Measurements from ENCODE around the gene G6PC3.

Gene G6PC3

DNA sequence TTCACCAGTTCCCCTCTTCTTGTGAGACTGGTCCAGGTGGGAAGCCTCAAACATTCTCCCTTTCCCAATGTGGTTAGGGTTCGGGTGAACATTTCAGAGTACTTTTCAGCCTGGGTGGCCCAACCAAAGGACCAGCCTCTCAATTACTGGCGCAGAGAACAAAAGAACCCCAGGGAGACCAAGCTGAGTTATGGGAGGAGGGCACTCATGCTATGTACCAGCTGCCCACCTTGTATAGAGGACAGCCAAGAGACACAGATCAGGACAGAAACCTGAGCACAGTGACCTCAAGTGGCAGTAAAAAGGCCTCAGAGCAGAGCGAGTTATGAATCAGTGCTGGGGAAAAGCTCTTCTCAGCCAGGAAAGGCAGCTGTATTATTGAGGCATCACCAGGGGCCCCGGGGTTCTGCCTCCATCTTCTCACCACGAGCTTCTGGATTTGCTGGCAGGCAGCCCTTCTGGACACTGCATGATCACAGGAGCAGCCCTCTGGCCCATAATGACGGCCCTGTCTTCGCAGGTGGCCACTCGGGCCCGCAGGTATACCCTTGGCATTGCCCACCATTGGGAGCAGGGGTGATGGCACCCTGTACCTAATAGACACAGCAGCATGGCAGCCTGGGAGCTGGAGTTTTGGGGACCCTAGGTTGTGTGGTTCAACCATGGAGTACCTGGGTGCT is 3.8 kb downstream of the G6PC3 start:
- TF ChIP-seq RARB (CRISPR knock-in tag; IDR thresholded peaks at IDR 0.05) (no peak), TOX (CRISPR knock-in tag; IDR thresholded peaks at IDR 0.05; ENCODE audit: borderline replicate concordance) (no peak), OSR1 (CRISPR knock-in tag; IDR thresholded peaks at IDR 0.05) (no peak), BACH2 (CRISPR knock-in tag; IDR thresholded peaks at IDR 0.05; ENCODE audit: borderline replicate concordance) (no peak)
- no peak for ATAC-seq

DNA sequence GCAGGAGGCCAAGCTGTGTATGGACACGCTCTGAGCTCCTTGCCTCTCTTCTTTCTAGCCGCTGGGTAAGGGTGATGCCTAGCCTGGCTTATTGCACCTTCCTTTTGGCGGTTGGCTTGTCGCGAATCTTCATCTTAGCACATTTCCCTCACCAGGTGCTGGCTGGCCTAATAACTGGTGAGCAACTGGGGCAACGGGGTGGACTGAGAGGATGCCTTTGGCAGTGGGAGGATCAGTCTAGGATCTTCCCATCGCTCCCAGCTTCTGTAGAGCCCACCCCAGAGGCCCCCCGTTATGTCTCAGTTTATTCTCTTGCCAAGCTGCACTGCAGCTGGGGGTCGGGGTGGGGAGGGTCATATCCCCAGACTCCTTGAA is 4.4 kb downstream of the G6PC3 start:
- TF ChIP-seq, protein P1, sequence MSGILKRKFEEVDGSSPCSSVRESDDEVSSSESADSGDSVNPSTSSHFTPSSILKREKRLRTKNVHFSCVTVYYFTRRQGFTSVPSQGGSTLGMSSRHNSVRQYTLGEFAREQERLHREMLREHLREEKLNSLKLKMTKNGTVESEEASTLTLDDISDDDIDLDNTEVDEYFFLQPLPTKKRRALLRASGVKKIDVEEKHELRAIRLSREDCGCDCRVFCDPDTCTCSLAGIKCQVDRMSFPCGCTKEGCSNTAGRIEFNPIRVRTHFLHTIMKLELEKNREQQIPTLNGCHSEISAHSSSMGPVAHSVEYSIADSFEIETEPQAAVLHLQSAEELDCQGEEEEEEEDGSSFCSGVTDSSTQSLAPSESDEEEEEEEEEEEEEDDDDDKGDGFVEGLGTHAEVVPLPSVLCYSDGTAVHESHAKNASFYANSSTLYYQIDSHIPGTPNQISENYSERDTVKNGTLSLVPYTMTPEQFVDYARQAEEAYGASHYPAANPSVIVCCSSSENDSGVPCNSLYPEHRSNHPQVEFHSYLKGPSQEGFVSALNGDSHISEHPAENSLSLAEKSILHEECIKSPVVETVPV (CRISPR knock-in tag; IDR thresholded peaks at IDR 0.05) = no peak
- TF ChIP-seq TCF4 (CRISPR knock-in tag; IDR thresholded peaks at IDR 0.05; ENCODE audit: borderline replicate concordance) (no peak), TOX (CRISPR knock-in tag; IDR thresholded peaks at IDR 0.05; ENCODE audit: borderline replicate concordance) (no peak)
- TF ChIP-seq, protein P2, sequence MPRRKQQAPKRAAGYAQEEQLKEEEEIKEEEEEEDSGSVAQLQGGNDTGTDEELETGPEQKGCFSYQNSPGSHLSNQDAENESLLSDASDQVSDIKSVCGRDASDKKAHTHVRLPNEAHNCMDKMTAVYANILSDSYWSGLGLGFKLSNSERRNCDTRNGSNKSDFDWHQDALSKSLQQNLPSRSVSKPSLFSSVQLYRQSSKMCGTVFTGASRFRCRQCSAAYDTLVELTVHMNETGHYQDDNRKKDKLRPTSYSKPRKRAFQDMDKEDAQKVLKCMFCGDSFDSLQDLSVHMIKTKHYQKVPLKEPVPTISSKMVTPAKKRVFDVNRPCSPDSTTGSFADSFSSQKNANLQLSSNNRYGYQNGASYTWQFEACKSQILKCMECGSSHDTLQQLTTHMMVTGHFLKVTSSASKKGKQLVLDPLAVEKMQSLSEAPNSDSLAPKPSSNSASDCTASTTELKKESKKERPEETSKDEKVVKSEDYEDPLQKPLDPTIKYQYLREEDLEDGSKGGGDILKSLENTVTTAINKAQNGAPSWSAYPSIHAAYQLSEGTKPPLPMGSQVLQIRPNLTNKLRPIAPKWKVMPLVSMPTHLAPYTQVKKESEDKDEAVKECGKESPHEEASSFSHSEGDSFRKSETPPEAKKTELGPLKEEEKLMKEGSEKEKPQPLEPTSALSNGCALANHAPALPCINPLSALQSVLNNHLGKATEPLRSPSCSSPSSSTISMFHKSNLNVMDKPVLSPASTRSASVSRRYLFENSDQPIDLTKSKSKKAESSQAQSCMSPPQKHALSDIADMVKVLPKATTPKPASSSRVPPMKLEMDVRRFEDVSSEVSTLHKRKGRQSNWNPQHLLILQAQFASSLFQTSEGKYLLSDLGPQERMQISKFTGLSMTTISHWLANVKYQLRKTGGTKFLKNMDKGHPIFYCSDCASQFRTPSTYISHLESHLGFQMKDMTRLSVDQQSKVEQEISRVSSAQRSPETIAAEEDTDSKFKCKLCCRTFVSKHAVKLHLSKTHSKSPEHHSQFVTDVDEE (CRISPR knock-in tag; IDR thresholded peaks at IDR 0.05) = no peak
- TF ChIP-seq, protein P3, sequence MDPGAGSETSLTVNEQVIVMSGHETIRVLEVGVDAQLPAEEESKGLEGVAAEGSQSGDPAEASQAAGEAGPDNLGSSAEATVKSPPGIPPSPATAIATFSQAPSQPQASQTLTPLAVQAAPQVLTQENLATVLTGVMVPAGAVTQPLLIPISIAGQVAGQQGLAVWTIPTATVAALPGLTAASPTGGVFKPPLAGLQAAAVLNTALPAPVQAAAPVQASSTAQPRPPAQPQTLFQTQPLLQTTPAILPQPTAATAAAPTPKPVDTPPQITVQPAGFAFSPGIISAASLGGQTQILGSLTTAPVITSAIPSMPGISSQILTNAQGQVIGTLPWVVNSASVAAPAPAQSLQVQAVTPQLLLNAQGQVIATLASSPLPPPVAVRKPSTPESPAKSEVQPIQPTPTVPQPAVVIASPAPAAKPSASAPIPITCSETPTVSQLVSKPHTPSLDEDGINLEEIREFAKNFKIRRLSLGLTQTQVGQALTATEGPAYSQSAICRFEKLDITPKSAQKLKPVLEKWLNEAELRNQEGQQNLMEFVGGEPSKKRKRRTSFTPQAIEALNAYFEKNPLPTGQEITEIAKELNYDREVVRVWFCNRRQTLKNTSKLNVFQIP (CRISPR knock-in tag; IDR thresholded peaks at IDR 0.05; ENCODE audit: borderline replicate concordance, low read depth) = no peak
- TF ChIP-seq, protein P4, sequence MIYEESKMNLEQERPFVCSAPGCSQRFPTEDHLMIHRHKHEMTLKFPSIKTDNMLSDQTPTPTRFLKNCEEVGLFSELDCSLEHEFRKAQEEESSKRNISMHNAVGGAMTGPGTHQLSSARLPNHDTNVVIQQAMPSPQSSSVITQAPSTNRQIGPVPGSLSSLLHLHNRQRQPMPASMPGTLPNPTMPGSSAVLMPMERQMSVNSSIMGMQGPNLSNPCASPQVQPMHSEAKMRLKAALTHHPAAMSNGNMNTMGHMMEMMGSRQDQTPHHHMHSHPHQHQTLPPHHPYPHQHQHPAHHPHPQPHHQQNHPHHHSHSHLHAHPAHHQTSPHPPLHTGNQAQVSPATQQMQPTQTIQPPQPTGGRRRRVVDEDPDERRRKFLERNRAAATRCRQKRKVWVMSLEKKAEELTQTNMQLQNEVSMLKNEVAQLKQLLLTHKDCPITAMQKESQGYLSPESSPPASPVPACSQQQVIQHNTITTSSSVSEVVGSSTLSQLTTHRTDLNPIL (CRISPR knock-in tag; IDR thresholded peaks at IDR 0.05; ENCODE audit: low read depth) = no peak
- ATAC-seq = no peak

DNA sequence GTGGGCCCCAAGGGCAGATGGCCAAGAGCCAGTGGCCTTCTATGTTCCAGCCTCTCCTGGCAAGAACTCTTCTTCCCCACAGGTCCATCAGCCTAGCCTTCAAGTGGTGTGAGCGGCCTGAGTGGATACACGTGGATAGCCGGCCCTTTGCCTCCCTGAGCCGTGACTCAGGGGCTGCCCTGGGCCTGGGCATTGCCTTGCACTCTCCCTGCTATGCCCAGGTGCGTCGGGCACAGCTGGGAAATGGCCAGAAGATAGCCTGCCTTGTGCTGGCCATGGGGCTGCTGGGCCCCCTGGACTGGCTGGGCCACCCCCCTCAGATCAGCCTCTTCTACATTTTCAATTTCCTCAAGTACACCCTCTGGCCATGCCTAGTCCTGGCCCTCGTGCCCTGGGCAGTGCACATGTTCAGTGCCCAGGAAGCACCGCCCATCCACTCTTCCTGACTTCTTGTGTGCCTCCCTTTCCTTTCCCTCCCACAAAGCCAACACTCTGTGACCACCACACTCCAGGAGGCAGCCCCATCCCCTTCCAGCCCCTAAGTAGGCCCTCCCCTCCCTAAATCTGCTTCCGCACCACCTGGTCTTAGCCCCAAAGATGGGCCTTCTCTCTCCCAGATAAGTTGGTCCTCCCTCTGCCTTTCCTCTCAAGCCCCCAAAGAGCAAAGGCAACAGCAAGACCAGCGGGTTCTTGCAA is 5.2 kb downstream of the G6PC3 start:
- ATAC-seq = no peak
- TF ChIP-seq RARB (CRISPR knock-in tag; IDR thresholded peaks at IDR 0.05) (no peak), ESRRG (CRISPR knock-in tag; IDR thresholded peaks at IDR 0.05) (no peak), ZNF8 (CRISPR knock-in tag; IDR thresholded peaks at IDR 0.05) (no peak), ZNF565 (CRISPR knock-in tag; conservative IDR thresholded peaks at IDR 0.05; ENCODE audit: low read depth) (no peak)

DNA sequence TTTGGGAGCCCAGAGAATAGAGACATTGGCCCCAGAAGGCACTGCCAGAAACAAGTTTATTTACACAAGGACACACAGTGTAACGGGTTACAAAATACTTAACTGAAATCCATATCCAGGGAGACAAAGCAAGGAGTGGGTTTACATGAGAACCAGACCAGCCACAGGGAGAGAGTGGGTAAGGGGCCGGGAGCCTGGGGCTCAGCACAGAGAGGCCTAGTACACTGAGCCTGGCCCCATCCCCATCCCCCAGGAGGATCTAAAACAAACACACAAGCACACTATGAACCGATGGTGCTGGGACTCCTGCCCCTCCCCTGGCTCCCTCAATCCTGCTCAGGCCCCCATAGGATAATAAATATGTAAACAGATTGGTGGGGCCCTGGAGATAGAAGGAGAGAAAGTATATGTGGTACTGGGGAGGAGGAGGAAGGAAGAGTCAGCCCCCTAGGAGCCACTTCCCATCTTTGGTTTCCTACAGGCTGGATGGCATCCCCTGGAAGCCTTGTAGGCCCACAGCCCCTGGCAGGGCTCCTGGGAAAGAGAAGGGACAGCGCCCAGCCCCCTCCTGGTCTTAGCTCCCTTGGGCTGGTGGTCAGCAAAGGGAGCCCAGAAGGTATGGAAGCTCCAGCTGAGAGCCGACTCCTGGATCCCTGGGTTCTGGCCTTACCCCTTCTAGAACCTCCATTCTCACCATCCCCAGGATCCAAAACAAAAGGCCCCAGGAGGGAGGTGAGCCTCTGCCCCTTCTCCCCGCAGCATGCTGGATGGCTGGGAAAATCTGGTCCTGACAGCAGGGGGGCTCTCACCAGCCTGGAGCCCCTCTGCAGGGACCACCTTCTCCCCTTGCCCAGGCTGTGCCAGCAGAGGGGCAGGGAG is 6.4 kb downstream of the G6PC3 start:
- no peak for TF ChIP-seq ZNF565 (CRISPR knock-in tag; conservative IDR thresholded peaks at IDR 0.05; ENCODE audit: low read depth)
- no peak for TF ChIP-seq ARNTL (CRISPR knock-in tag; IDR thresholded peaks at IDR 0.05; ENCODE audit: borderline replicate concordance, low read depth)
- TF ChIP-seq PPARA (CRISPR knock-in tag; IDR thresholded peaks at IDR 0.05; ENCODE audit: borderline replicate concordance) = no peak
- TF ChIP-seq OSR1 (CRISPR knock-in tag; IDR thresholded peaks at IDR 0.05) = no peak
- no peak for TF ChIP-seq BACH2 (CRISPR knock-in tag; IDR thresholded peaks at IDR 0.05; ENCODE audit: borderline replicate concordance)
- TF ChIP-seq ISL1 (CRISPR knock-in tag; IDR thresholded peaks at IDR 0.05) = no peak
- ATAC-seq = no peak

DNA sequence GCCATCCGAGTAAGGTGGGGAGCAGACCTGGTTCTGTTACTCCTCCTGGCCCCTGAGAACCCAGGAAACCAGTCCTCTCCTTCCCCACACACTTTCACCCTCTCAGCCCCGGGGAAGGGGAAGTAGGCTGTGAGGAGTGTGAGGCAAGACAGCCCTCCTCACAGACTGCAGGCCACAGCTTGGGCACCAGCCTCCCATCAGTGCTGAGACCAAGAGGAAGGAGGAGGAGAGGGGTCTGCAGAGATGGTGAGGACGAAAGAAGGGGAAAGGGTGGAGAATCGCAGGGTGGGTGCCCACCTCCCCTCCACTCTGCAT is 7.0 kb downstream of the G6PC3 start:
- no peak for ATAC-seq
- TF ChIP-seq, protein P4 (CRISPR knock-in tag; IDR thresholded peaks at IDR 0.05; ENCODE audit: low read depth) = no peak
- no peak for TF ChIP-seq ESRRG (CRISPR knock-in tag; IDR thresholded peaks at IDR 0.05)
- no peak for TF ChIP-seq ZC3H10 (CRISPR knock-in tag; IDR thresholded peaks at IDR 0.05)
- no peak for TF ChIP-seq ZNF70 (CRISPR knock-in tag; IDR thresholded peaks at IDR 0.05)
- TF ChIP-seq BACH2 (CRISPR knock-in tag; IDR thresholded peaks at IDR 0.05; ENCODE audit: borderline replicate concordance) = no peak
- TF ChIP-seq TCF4 (CRISPR knock-in tag; IDR thresholded peaks at IDR 0.05; ENCODE audit: borderline replicate concordance) = no peak
- TF ChIP-seq PPARA (CRISPR knock-in tag; IDR thresholded peaks at IDR 0.05; ENCODE audit: borderline replicate concordance) = no peak
- TF ChIP-seq, protein P5, sequence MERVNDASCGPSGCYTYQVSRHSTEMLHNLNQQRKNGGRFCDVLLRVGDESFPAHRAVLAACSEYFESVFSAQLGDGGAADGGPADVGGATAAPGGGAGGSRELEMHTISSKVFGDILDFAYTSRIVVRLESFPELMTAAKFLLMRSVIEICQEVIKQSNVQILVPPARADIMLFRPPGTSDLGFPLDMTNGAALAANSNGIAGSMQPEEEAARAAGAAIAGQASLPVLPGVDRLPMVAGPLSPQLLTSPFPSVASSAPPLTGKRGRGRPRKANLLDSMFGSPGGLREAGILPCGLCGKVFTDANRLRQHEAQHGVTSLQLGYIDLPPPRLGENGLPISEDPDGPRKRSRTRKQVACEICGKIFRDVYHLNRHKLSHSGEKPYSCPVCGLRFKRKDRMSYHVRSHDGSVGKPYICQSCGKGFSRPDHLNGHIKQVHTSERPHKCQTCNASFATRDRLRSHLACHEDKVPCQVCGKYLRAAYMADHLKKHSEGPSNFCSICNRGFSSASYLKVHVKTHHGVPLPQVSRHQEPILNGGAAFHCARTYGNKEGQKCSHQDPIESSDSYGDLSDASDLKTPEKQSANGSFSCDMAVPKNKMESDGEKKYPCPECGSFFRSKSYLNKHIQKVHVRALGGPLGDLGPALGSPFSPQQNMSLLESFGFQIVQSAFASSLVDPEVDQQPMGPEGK (CRISPR knock-in tag; IDR thresholded peaks at IDR 0.05; ENCODE audit: borderline replicate concordance) = no peak
- TF ChIP-seq ZNF8 (CRISPR knock-in tag; IDR thresholded peaks at IDR 0.05) = no peak
- TF ChIP-seq, protein P3 (CRISPR knock-in tag; IDR thresholded peaks at IDR 0.05; ENCODE audit: borderline replicate concordance, low read depth) = no peak

All from SK-N-SH treated with all-trans-retinoic acid at 6 μM for 48 hours (cell line).